Activated T-cell treated with anti-CD3 and anti-CD28 coated beads, Interleukin-2, amount 50 U/mL, for 72 hours (primary cell): Measurements from ENCODE around the gene GLIPR1L2. TPM values are rescaled to one million over a fixed set of nuclear protein-coding genes. Genes with fewer than 3 reads are reported as not detected.

ENCODE experiments used
- ATAC-seq, 2 donors: fragments of 150-1000 bp; cut with Tn5 transposase; replicated peaks in 1 of 2; 2 replicates each; pipeline ENCODE4 v1.10.0; 2021; ENCODE audit warnings: moderate library complexity in 2 of 2, mild to moderate bottlenecking in 1 of 2
- DNase-seq, 2 donors: peaks; one replicate each; pipeline ENCODE4 v3.0.0; 2021 to 2022; ENCODE audit warnings: mixed read lengths in 1 of 2
- H3K27ac Mint-ChIP-seq: one replicate; pipeline ENCODE4 v1.8.0; 2022; ENCODE audit warnings: mild to moderate bottlenecking, moderate library complexity, mixed read lengths
- H3K27me3 Mint-ChIP-seq: one replicate; pipeline ENCODE4 v1.8.0; 2022; ENCODE audit warnings: low read depth, mixed read lengths
- H3K36me3 Mint-ChIP-seq, 2 donors: one replicate each; pipeline ENCODE4 v1.8.0; 2022; ENCODE audit warnings: mixed read lengths in 2 of 2, mild to moderate bottlenecking in 1 of 2; ENCODE audit not compliant: insufficient read depth in 2 of 2
- H3K4me1 Mint-ChIP-seq: one replicate; pipeline ENCODE4 v1.8.0; 2022; ENCODE audit warnings: low read depth, mixed read lengths
- H3K4me3 Mint-ChIP-seq, 2 donors: one replicate each; pipeline ENCODE4 v1.8.0; 2022; ENCODE audit warnings: mild to moderate bottlenecking in 2 of 2, mixed read lengths in 2 of 2, moderate library complexity in 2 of 2
- H3K9me3 Mint-ChIP-seq, 2 donors: one replicate each; pipeline ENCODE4 v1.8.0; 2022; ENCODE audit warnings: mixed read lengths in 2 of 2
- total RNA-seq, 2 donors: library from RNA; stranded (reverse); gene quantifications; one replicate each; pipeline ENCODE4 v1.2.3, GENCODE V29; 2022

GLIPR1L2 gene
- total RNA-seq, 2 donors from 2014 or later = 0.16 to 0.50 TPM

GRCh38 chr12:75389706-75390105 lies 1.2 kb upstream of the GLIPR1L2 start:
- ATAC-seq (no peak), DNase-seq (no peak)
- H3K27me3 Mint-ChIP-seq = no peaks in the 10 kb centered on the region
- peaks cover 0 to 3% of the 10 kb centered on the region in 2 donors for H3K9me3 Mint-ChIP-seq
- H3K27ac Mint-ChIP-seq = peak overlapping the region; percentile 93
- H3K4me3 Mint-ChIP-seq = peak overlapping the region; percentile 88 to 96
- peaks cover 30% of the 10 kb centered on the region for H3K4me1 Mint-ChIP-seq
- H3K36me3 Mint-ChIP-seq = no peaks in the 10 kb centered on the region

GRCh38 chr12:75390156-75390898 lies 562 bp upstream of the GLIPR1L2 start:
- Mint-ChIP-seq H3K4me1 (peaks cover 30% of the 10 kb centered on the region), H3K27me3 (no peaks in the 10 kb centered on the region), H3K4me3 (peak overlapping the region; percentile 88 to 96), H3K9me3 (peaks cover 0 to 3% of the 10 kb centered on the region in 2 donors), H3K36me3 (no peaks in the 10 kb centered on the region), H3K27ac (peak overlapping the region; percentile 93)
- ATAC-seq = no peak
- no peak for DNase-seq

GRCh38 chr12:75404231-75404630 lies 13.3 kb downstream of the GLIPR1L2 start:
- H3K9me3 Mint-ChIP-seq = no peaks in the 10 kb centered on the region
- H3K4me3 Mint-ChIP-seq = no peak overlapping the region
- no peaks in the 10 kb centered on the region for H3K36me3 Mint-ChIP-seq
- ATAC-seq (no peak), DNase-seq (no peak)
- no peaks in the 10 kb centered on the region for H3K4me1 Mint-ChIP-seq
- H3K27me3 Mint-ChIP-seq = no peaks in the 10 kb centered on the region
- H3K27ac Mint-ChIP-seq = no peak overlapping the region

- DNase-seq = no peak
- peaks cover 7% of the 10 kb centered on the region for H3K27me3 Mint-ChIP-seq
Observed at GRCh38 chr12:75407683-75408082, 16.8 kb downstream of the GLIPR1L2 start.

GRCh38 chr12:75409830-75410229 lies 18.9 kb downstream of the GLIPR1L2 start:
- ATAC-seq = no peak
- H3K27me3 Mint-ChIP-seq = peaks cover 7% of the 10 kb centered on the region
- no peak overlapping the region for H3K27ac Mint-ChIP-seq
- H3K9me3 Mint-ChIP-seq = no peaks in the 10 kb centered on the region
- DNase-seq = no peak
- no peaks in the 10 kb centered on the region for H3K4me1 Mint-ChIP-seq
- H3K36me3 Mint-ChIP-seq = no peaks in the 10 kb centered on the region
- H3K4me3 Mint-ChIP-seq = no peak overlapping the region

More at GRCh38 chr12:75407683-75408082, 16.8 kb downstream of the GLIPR1L2 start:
- no peaks in the 10 kb centered on the region for H3K9me3 Mint-ChIP-seq
- H3K36me3 Mint-ChIP-seq = no peaks in the 10 kb centered on the region
- H3K27ac Mint-ChIP-seq = no peak overlapping the region
- no peak for ATAC-seq
- no peaks in the 10 kb centered on the region for H3K4me1 Mint-ChIP-seq
- no peak overlapping the region for H3K4me3 Mint-ChIP-seq

GRCh38 chr12:75414671-75415070 lies 23.8 kb downstream of the GLIPR1L2 start:
- H3K9me3 Mint-ChIP-seq = no peaks in the 10 kb centered on the region
- H3K4me3 Mint-ChIP-seq = no peak overlapping the region
- no peak for ATAC-seq
- H3K27ac Mint-ChIP-seq = no peak overlapping the region
- DNase-seq = no peak
- no peaks in the 10 kb centered on the region for H3K36me3 Mint-ChIP-seq
- H3K27me3 Mint-ChIP-seq = peaks cover 7% of the 10 kb centered on the region
- H3K4me1 Mint-ChIP-seq = no peaks in the 10 kb centered on the region

- Mint-ChIP-seq H3K9me3 (peaks cover 0 to 5% of the 10 kb centered on the region in 2 donors), H3K36me3 (peaks cover 2% of the 10 kb centered on the region in 2 donors), H3K27ac (no peak overlapping the region), H3K4me3 (no peak overlapping the region), H3K4me1 (no peaks in the 10 kb centered on the region), H3K27me3 (no peaks in the 10 kb centered on the region)
- ATAC-seq (no peak), DNase-seq (no peak)
Observed at GRCh38 chr12:75419841-75420240, 29.0 kb downstream of the GLIPR1L2 start.

GRCh38 chr12:75427491-75427890 lies 36.6 kb downstream of the GLIPR1L2 start:
- no peak overlapping the region for H3K27ac Mint-ChIP-seq
- no peak overlapping the region for H3K4me3 Mint-ChIP-seq
- ATAC-seq (no peak), DNase-seq (no peak)
- H3K9me3 Mint-ChIP-seq = peaks cover 5 to 15% of the 10 kb centered on the region in 2 donors
- H3K36me3 Mint-ChIP-seq = peaks cover 10% of the 10 kb centered on the region in 2 donors
- H3K27me3 Mint-ChIP-seq = no peaks in the 10 kb centered on the region
- H3K4me1 Mint-ChIP-seq = no peaks in the 10 kb centered on the region

GRCh38 chr12:75428767-75429166 lies 37.9 kb downstream of the GLIPR1L2 start:
- no peak for ATAC-seq
- Mint-ChIP-seq H3K4me3 (no peak overlapping the region), H3K4me1 (no peaks in the 10 kb centered on the region), H3K27ac (no peak overlapping the region), H3K27me3 (no peaks in the 10 kb centered on the region), H3K36me3 (peaks cover 10% of the 10 kb centered on the region in 2 donors), H3K9me3 (peaks cover 5 to 13% of the 10 kb centered on the region in 2 donors)
- no peak for DNase-seq

- Mint-ChIP-seq H3K4me1 (no peaks in the 10 kb centered on the region), H3K27ac (no peak overlapping the region), H3K9me3 (peaks cover 4 to 7% of the 10 kb centered on the region in 2 donors), H3K27me3 (no peaks in the 10 kb centered on the region), H3K36me3 (peaks cover 3 to 7% of the 10 kb centered on the region in 2 donors), H3K4me3 (no peak overlapping the region)
- no peak for DNase-seq
- no peak for ATAC-seq
Observed at GRCh38 chr12:75432924-75433323, 42.0 kb downstream of the GLIPR1L2 start.

GRCh38 chr12:75437564-75437963 lies 46.7 kb downstream of the GLIPR1L2 start:
- H3K27me3 Mint-ChIP-seq = no peaks in the 10 kb centered on the region
- peaks cover 0 to 3% of the 10 kb centered on the region in 2 donors for H3K9me3 Mint-ChIP-seq
- H3K27ac Mint-ChIP-seq = no peak overlapping the region
- peak; percentile 51 to 66 for ATAC-seq
- no peak overlapping the region for H3K4me3 Mint-ChIP-seq
- no peaks in the 10 kb centered on the region for H3K4me1 Mint-ChIP-seq
- DNase-seq = peak in 1 of 2 donors; percentile 17
- H3K36me3 Mint-ChIP-seq = peaks cover 4% of the 10 kb centered on the region in 2 donors

- no peak for DNase-seq
- Mint-ChIP-seq H3K4me3 (no peak overlapping the region), H3K27me3 (peaks cover 1% of the 10 kb centered on the region), H3K27ac (no peak overlapping the region), H3K4me1 (no peaks in the 10 kb centered on the region), H3K9me3 (peaks cover 0 to 3% of the 10 kb centered on the region in 2 donors), H3K36me3 (peaks cover 4% of the 10 kb centered on the region in 2 donors)
- peak in 1 of 2 donors; percentile 46 for ATAC-seq
Observed at GRCh38 chr12:75438059-75438754, 47.3 kb downstream of the GLIPR1L2 start.

- ATAC-seq (no peak), DNase-seq (no peak)
- Mint-ChIP-seq H3K9me3 (peaks cover 0 to 3% of the 10 kb centered on the region in 2 donors), H3K36me3 (peaks cover 4% of the 10 kb centered on the region in 2 donors), H3K27ac (no peak overlapping the region), H3K27me3 (peaks cover 6% of the 10 kb centered on the region), H3K4me1 (no peaks in the 10 kb centered on the region), H3K4me3 (no peak overlapping the region)
Observed at GRCh38 chr12:75439048-75439447, 48.2 kb downstream of the GLIPR1L2 start.
